Choroid plexus epithelial cell (primary cell): ENCODE measurements around the gene SH3PXD2A.

Experiments used
- DNase-seq: peaks from one replicate; pipeline ENCODE4 v3.0.0-alpha.2; 2010; ENCODE audit warnings: low read depth
- H3K4me3 ChIP-seq: 2 replicates; pipeline ENCODE4 v1.5.1; 2011; ENCODE audit warnings: low read depth, mild to moderate bottlenecking, control low read depth, low read length, moderate library complexity
- CTCF ChIP-seq: conservative IDR thresholded peaks from 2 replicates; pipeline ENCODE4 v1.5.1; 2011; ENCODE audit warnings: low read depth, mild to moderate bottlenecking, control low read depth, inconsistent platforms, low read length, moderate library complexity

SH3PXD2A gene

DNA sequence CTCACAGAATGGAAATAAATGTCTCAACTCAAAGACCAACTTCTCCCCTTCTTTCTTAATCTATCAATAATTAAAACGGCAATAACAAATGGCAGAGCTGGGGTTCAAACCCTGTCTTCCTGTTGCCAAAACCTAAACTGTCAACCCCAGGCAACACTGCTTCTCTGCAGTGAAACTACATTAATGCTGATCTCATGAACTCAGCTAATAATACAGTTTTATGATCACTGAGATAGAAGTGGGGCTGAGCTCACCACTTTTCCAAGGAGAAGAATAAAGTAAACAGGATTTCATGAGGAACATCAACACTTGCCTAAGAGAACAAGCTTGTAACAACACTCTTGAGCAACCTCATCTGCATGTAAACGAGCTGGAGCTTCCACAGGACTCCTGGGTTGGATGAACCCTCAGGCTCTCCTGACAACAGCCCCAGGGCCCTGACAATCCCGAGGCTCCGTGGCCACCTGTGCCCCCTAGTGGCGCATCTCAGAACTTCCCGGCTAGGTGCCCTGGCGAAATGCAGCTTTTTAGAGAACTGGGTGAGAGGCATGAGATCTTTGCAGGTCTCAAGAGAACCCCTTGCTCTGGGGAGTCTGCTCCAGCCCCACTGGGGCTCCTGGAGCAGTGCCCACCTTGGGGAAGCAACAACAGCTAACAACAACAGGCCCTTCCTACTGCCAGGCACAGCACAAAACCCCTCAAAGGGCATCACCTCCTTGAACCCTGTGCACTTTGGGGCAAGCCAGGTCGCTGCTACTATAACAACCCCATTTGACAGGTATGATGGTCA lies 169.3 kb downstream of the SH3PXD2A start:
- DNase-seq, result peak; percentile 78
- peak; percentile 98 for TF ChIP-seq CTCF
- H3K4me3 ChIP-seq, result no peak overlapping the region

DNA sequence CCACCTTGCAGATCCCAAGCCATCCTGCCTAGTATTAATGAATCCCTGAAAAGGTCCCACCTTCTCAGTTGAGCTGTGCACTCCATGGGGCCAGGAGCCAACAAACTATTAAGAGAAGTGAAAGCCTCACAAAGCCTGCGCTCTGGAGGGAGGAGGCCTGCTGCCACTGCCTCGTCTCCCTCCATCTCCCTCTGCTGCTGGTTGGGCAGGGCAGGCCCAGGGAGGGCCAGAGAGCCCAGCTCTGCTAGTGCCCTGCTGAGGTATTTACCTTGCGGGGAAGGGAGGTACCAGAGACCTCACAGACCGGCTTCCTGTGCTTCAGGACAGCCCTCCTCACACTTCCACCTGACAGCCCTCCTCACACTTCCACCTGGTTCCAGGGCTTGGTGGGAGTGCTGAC lies 171.5 kb downstream of the SH3PXD2A start:
- DNase-seq, result no peak
- H3K4me3 ChIP-seq, result no peak overlapping the region

DNA sequence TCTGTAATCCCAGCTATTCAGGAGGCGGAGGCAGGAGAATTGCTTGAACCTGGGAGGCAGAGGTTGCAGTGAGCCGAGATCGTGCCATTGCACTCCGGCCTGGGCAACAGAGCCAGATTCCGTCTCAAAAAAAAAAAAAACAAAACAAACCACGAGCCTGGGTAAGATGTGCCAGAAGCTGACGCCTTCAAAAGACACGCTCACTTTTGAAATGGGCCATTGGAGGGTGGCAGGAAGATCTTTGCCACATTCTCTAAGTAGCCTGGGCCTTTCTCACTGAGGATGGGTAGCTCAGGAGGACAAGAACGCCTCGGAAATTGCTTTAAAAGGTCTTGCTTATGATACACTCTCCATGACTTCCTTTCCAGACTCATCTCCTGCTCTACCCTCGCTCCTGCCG lies 172.7 kb downstream of the SH3PXD2A start:
- no peak overlapping the region for H3K4me3 ChIP-seq
- TF ChIP-seq CTCF, result no peak
- DNase-seq, result no peak

More for the DNA sequence above, 171.5 kb downstream of the SH3PXD2A start:
- TF ChIP-seq CTCF, result no peak

DNA sequence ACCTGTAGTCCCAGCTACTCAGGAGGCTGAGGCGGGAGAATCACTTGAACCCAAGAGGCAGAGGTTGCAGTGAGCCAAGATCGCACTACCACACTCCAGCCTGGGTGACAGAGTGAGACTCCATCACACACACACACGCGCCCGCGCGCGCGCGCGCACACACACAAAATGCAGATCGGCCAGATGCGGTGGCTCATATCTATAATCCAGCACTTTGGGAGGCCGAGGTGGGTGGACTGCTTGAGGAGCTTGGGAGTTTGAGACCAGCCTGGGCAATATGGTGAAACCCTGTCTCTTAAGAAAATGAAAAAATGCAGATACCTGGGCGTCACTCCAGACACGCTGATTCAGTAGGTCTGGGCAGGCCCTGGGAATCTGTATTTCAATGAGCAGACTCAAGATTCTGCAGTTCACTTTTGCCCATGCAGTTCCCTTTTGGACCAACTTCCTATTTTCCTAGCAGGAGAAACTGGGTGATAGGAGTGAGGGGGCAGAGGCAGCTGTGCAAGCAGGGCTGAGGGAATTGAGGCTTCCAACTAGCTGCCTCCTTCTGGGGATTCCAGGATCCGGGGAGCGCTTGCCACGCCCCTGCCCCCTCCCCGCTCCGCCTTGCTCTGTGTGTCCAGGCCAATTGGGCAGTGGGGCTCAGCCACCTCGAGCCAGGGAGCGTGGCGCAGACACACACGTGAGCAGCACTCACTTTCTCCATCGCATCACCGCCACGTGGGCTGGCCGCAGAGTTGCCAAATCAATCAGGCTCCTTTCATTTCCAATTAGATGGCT lies 173.6 kb downstream of the SH3PXD2A start:
- no peak for DNase-seq
- TF ChIP-seq CTCF, result no peak
- no peak overlapping the region for H3K4me3 ChIP-seq

GRCh38 chr10:103680869-103681236 lies 174.5 kb downstream of the SH3PXD2A start:
- H3K4me3 ChIP-seq, result no peak overlapping the region
- no peak for TF ChIP-seq CTCF
- DNase-seq, result no peak

GRCh38 chr10:103679096-103679790 lies 176.1 kb downstream of the SH3PXD2A start:
- no peak for DNase-seq
- no peak for TF ChIP-seq CTCF
- no peak overlapping the region for H3K4me3 ChIP-seq
